ENCODE data around the gene SLC45A2.
"Not testable (repeated sequence)": the region's sequence is repeated elsewhere in the genome, so short reads cannot be mapped to it uniquely, and the experiment has no call there.

SLC45A2 gene

DNA sequence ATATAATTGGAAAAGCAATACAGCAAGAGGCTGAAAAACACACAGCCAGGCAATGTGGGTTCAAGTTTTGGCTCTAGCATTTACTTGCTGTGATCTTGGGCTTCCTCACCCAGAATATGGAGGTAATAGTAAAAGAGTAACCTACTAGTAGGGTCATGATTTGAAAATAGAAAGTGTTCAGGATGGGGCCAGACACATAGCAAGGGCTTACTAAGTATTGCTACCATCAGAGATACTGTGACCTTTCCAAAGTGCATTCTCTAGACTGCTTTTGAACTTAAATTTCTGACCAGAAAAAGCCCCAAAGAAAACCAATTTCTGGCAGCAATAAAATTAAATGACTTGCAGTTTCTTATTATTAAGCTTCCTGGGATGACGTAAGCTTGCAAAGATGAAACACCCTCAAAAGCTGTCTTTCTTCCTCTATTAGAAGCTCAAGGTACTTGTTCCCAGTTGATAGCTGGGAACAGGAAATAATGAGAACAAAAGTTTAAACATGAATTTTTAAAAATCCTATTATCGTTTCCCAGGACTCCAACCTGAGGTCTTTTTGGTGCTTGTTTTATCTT lies 20.3 kb downstream of the SLC45A2 start:
- DNase-seq = no peak

DNA sequence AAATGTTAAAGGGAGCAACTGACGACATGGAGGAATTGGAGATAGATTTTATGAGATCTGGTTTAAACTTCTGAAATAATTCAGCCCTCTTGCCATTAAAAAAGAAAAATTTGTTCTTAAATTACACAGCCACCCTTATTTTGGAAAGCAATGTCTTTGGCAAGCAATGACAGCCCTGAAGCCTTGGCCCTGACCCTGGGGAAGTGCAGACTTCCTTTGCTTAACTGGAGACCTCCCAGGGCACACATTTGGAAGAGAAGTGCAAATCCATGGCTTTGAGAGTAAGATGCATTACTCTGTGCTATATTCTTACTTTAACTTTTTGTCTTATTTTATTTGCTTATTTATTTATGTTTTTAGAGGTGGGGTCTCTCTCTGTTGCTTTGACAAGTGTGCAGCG lies 26.3 kb downstream of the SLC45A2 start:
- DNase-seq = no peak

DNA sequence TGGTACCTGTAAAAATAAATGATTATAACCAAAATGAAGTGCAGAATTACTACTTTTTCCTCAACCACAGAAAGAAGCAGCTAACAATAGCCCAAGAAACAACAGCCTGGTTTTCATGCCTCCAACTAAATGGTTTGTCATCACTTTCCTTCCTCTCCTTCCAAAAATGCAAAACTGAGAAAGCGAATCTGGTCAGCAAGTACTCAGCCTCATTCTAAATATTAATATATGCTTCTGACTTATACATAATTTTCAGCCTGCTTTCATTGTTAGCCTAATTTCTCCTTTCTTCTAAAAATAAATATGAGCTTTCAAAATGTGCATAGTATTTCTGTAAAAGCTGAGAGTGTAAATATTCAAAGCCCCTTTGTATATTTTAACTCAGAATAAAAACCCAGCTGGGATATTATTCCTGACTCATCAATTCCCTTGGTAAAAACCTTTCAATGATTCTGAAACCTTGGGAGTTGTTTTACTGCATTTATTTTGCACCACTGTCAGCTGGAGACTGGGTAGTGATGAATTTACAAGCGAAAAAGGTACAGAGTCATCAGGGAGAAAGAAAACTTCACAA lies 26.8 kb downstream of the SLC45A2 start:
- no peak for DNase-seq

DNA sequence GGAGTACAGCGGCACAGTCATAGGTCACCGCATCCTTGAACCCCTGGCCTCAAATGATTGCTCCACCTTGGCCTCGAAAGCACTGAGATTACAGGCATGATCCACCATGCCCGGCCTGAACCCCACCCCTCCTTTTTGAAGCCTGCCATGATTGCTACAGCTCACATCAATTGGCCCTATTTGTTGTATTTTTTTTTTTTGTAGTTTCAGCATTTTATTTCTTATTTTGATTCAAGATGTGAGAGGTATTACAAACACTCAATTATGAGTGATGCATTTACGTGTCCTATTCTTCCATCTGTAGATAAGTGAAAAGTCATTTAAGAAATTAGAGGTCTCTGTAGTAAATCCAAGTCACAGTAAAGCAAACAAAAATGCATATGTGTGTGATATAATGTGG lies 32.3 kb downstream of the SLC45A2 start:
- DNase-seq = not testable (repeated sequence)

DNA sequence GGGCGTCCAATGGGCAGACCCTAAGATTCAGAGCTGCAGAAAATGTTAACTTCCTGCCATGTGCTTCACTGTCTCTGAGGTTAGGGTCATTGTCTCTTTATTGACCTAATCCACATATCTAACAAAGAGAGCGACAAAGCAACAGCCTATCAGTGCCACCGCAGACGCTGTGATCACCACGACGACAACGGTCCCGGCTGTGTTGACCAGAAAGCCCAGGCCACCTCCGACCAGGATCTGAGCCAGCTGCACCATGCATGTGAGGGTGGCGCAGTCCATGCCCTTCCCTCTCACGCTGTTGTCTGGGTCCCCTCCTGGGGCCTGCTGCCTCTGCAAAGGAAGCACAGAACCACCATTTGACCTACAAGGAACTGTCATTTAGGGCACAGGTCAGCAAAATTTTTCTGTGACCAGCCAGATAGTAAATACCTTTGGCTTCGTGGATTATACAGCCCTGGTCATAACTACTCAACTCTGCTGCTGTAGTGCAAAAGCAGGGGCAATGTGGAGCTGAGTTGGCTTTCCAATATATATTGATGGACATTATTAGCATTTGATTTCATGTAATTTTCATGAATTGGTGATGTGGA lies 39.9 kb downstream of the SLC45A2 start:
- no peak for DNase-seq

DNA sequence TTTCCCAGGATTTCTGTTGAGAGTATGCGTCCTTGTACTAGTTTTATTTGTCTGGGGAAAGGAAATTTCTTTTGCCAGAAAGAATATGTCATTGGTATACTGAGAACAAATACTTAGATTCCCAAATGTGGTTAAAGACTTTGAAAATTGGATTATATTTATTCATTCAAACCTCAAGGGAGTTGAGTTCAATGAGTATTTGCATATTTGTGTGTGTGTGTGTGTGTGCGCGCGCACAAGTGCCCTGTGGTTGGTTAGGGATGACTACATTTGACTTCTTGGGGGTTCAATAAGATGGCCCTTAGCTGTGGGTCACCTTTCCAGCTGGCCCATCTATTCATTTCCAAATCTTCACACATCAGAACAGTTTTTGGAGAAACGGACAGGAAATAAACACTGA lies 43.4 kb downstream of the SLC45A2 start:
- DNase-seq = no peak

DNA sequence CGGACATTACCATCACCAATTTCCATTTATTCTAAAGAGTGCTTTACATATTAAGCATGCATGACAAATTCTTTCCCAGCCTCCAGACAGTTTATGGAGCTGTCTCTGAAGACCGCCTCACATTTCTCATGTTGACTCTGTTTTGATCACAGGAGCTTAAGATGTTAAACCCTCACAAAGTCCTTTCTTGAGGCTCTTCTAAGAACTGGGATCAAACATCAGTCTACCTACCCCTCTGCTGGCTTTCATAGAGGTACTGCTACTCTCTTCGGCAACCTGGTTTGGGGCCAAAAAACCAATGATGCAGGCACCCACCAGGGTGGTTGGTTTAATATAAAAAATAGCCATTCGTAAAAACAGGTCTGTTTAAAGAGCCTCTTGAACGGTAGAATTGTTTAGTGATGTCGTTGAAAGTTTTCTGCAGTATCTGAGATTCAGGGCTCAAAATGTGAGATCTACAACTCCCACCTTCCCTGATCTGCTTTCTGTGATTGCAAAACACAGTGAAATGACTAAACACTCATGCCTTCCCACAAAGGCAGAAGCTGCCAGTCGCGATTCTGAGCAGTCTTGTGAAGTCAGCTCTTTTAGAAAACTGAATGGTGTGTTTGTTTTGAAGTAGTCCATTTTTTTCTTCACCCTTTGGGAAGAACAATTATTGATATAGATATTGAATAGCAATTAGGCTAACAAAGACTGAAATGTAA lies 44.8 kb downstream of the SLC45A2 start:
- no peak for DNase-seq

DNA sequence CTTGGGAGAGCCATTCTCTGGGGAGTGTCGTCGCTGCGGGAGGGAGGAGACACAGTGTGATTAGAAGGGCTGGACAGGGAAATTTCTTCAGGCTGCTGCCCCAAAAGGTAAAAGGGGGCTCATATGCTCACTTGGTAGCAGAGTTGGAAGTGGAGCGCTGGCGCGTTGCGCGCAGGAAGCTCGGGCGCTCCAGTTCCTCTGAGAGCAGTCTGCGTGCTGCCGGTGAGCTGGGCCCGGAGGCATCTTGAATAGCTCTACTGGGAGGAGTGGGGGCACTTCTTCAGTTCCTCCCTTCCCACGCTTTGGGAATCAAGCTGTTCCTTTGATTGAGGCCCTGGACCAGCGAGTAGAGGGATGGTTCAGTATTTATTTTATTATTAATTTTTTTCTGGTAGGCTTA lies 45.6 kb downstream of the SLC45A2 start:
- no peak for DNase-seq

DNA sequence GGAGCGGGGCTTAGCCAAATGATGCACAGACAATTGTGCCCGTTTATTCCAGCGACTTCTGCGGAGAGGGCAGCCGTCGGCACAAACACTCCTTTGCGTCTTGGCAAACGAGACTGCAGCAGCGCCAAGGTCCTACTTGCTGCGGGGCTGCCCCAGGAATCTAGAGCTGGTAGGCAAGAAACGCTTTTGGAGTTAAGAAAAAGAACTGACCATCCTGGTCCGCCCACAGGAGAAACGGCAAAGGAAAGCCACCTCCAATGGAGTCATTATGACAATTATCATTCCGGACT lies 46.0 kb downstream of the SLC45A2 start:
- no peak for DNase-seq

DNA sequence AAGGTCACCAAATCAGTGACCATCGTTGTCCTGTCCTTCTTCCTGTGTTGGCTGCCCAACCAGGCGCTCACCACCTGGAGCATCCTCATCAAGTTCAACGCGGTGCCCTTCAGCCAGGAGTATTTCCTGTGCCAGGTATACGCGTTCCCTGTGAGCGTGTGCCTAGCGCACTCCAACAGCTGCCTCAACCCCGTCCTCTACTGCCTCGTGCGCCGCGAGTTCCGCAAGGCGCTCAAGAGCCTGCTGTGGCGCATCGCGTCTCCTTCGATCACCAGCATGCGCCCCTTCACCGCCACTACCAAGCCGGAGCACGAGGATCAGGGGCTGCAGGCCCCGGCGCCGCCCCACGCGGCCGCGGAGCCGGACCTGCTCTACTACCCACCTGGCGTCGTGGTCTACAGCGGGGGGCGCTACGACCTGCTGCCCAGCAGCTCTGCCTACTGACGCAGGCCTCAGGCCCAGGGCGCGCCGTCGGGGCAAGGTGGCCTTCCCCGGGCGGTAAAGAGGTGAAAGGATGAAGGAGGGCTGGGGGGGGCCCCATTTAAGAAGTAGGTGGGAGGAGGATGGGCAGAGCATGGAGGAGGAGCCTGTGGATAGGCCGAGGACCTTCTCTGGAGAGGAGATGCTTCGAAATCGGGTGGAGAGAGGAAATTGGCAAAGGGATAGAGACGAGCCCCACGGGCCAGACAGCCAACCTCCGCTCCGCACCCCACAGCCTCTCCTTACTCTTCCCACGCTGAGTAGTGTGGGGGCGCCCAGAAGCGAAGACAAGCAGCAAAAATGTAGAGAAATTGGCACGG lies 46.6 kb downstream of the SLC45A2 start:
- no peak for DNase-seq

DNA sequence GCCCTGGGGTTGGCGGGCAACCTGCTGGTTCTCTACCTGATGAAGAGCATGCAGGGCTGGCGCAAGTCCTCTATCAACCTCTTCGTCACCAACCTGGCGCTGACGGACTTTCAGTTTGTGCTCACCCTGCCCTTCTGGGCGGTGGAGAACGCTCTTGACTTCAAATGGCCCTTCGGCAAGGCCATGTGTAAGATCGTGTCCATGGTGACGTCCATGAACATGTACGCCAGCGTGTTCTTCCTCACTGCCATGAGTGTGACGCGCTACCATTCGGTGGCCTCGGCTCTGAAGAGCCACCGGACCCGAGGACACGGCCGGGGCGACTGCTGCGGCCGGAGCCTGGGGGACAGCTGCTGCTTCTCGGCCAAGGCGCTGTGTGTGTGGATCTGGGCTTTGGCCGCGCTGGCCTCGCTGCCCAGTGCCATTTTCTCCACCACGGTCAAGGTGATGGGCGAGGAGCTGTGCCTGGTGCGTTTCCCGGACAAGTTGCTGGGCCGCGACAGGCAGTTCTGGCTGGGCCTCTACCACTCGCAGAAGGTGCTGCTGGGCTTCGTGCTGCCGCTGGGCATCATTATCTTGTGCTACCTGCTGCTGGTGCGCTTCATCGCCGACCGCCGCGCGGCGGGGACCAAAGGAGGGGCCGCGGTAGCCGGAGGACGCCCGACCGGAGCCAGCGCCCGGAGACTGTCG lies 47.3 kb downstream of the SLC45A2 start:
- no peak for DNase-seq

DNA sequence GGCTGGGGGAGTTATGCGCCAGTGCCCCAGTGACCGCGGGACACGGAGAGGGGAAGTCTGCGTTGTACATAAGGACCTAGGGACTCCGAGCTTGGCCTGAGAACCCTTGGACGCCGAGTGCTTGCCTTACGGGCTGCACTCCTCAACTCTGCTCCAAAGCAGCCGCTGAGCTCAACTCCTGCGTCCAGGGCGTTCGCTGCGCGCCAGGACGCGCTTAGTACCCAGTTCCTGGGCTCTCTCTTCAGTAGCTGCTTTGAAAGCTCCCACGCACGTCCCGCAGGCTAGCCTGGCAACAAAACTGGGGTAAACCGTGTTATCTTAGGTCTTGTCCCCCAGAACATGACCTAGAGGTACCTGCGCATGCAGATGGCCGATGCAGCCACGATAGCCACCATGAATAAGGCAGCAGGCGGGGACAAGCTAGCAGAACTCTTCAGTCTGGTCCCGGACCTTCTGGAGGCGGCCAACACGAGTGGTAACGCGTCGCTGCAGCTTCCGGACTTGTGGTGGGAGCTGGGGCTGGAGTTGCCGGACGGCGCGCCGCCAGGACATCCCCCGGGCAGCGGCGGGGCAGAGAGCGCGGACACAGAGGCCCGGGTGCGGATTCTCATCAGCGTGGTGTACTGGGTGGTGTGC lies 48.0 kb downstream of the SLC45A2 start, which contains the start of gene RXFP3:
Gene RXFP3 (plus strand): TSS at position 6 of the 636 bp plus-strand sequence. CDS start 355 bp downstream, at position 361.
- DNase-seq = no peak

DNA sequence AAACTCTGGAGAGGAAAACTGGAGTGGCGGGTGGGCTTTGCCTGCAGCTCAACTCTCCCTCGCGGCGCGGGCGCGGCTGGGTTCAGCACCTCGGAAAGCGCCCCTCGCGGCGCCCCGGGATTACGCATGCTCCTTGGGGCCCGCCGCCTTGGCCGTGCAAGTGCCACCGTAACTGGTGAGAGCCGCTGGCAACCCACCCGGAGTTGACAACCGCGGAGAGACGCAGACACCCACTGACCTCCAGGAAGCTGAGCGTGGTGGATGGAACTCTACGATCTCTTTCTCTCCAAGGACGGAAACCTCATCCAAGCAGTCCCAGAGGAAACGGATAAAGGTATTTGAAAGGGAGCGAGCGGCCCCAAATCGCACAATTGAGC lies 48.5 kb downstream of the SLC45A2 start:
- DNase-seq = no peak

DNA sequence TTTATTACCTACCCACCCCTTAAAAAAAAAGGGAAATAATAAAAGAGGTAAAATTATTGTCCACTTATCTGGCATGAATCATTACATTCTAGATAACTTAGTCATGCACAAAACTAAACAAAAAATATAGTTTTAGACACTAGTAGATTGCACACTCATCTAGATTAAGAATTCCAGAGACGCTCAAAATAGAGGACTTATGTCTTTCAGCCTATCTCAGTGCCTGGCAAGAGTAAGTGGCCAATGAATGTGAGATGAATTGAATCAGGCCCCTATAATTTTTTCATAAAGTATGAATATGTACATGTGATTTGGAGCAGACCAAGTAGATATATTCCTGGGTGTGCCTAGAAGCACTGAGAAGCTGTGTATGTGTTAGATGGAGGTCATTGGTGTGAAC lies 50.3 kb downstream of the SLC45A2 start:
- no peak for DNase-seq

DNA sequence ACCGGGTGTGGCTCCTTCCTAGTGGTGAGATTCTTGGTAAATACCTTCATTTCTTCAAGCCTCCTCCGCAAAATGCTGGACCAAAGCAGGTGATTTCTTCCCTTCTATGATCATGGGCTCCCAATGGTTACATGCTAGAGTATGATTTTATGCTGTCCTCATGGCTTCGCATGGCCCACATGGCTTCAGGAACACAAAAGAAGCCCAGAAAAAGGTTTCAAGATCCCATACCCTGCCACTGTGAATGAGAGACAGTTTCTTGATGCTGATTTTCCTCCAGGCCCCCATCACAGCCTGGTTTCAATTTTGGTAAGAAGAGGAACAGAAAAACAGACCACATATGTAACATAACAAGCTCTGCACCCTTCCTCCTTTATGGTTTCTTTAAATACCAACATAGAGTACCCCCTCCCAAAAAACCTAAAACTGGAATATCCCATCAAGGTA lies 50.7 kb downstream of the SLC45A2 start:
- DNase-seq = no peak

DNA sequence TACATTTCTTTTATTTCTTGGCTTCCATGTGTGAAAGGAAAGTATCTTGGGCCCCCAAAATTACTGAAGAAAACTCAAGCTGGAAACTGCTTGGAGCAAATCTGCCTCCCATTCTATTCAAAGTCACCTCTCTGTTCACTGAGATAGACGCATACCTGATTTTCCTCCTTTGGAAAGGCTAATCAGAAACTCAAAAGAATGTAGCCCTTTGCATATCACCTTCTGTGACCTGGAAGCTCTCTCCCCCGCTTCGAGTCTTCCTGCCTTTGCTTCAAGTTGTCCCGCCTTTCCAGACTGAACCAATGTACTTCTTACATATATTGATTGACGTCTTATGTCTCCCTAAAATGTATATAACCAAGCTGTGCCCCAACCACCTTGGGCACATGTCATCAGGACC lies 53.4 kb downstream of the SLC45A2 start:
- no peak for DNase-seq

DNA sequence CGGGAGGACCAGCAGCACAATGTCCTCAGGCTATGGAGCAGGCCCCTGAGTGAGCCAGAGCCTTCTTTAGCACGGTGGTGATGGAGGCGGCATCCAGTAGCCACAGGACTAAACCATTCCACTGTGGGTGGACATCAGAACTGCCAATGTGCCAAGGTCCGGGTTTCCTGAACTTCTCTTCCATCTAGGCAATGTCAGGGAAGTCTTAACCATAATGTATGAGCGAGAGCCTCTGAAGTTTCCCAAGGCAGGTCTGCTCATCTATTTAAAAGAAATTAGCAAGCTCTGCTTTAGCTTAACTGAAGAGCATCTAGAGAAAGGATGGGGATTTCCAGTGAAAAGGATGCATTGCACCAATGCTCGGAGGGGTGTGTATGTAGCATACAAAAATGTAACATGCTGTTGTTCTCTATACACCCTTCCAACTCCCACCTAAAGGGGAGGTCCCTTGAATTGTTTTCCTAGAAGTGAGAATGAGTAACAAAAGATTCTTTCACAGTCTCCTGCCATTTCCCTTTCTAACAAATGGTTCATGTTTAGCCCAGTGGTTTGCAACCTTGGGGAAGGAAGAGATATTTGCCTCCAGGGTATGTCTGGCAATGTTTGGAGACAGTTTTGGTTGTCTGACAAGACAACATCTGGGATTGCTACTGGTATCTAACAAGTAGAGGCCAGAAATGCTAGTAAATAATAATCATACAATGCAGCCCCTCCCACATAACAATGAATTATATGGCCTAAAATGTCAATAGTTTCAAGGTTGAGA lies 54.4 kb downstream of the SLC45A2 start:
- no peak for DNase-seq

DNA sequence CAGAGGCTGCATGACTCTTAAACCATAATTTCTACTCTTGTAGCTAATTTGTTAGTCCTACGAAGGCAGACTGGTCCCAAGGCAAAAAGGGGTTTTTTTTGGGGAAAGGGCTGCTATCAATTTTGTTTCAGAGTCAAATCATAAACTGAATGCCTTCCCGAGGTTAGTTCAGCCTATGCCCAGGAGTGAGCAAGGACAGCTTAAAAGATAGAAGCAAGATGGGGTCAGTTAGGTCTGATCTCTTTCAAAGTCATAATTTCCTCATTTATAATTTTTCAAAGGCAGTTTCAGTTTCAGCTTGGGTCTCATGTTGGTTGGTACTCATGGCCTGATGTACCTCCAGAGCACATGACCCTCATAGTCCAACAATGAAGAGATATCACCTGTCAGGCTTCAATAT lies 56.2 kb downstream of the SLC45A2 start:
- no peak for DNase-seq

DNA sequence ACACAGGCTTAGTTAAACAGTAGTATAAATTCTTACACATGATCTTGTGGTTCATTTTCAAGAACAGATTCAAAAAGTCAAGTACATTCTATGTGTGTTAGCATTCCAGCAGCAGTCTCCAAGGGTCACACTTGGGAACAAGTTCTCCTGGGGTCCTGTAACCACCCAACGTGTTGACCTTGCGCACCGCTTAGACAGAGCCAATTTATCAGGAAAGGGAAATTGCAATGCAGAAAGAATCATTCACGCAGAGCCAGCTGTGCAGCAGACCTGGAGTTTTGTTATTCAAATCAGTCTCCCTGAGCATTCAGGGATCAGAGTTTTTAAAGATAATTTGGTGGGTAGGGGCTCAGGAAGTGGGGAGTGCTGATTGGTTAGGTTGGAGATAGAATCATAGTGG lies 56.8 kb downstream of the SLC45A2 start:
- no peak for DNase-seq

DNA sequence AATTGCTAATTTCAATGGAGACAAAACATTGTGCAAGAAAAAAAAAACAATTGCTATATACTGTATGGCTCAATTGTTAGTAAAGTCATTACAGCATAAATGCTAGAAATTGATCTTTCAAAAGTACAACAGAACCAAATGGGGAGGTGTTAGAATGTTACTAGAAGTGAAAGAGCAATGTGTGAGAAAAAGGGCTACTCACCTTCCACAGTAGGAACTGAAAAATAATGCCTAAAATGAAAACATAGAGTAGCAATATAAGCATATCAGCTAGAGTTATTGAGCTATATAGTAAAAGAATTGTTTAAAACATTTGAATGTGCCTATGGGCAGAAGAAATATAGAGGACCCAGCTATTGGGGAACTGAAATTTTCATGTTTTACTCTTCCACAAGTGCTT lies 59.2 kb downstream of the SLC45A2 start:
- no peak for DNase-seq

DNA sequence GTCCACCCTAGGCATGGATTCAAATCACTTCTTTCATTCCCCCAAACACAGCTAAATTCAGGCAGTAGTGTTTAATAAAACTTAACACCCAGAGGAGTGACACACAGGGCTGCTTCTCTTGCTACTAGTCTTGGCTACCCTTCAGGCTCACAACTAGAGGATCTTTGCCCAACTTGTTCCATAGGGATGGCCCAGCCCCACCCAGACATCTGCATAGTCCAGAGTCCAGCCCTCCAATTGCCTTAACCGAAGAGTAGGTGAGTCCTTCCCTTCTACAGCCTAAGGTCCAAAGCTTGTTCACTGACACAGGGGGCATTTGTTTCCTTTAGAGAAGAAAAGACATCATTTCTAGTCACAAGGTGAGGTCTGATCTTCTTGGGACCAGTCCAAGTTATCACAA lies 63.5 kb downstream of the SLC45A2 start:
- DNase-seq = no peak

DNA sequence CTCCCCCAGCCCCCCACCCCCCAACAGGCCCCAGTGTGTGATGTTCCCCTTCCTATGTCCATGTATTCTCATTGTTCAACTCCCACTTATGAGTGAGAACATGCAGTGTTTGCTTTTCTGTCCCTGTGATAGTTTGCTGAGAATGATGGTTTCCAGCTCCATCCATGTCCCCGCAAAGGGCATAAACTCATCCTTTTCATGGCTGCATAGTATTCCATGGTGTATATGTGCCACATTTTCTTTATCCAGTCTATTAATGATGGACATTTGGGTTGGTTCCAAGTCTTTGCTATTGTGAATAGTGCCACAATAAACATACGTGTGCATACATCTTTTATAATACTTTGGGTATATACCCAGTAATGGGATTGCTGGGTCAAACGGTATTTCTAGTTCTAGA lies 69.6 kb downstream of the SLC45A2 start:
- not testable (repeated sequence) for DNase-seq
